Type B pancreatic cell (in vitro differentiated cells): ENCODE results near the gene NEDD4L. TPM values are rescaled to one million over a fixed set of nuclear protein-coding genes. Genes with fewer than 3 reads are reported as not detected.

ENCODE experiments used
- DNase-seq: peaks from one replicate; pipeline ENCODE4 v3.0.0; 2021; ENCODE audit warnings: mixed read lengths; ENCODE audit not compliant: unreplicated experiment; ENCODE audit errors: extremely low spot score
- H3K27ac Mint-ChIP-seq: 2 replicates; pipeline ENCODE4 v1.8.0; 2021; ENCODE audit warnings: mild to moderate bottlenecking, mixed read lengths
- H3K27me3 Mint-ChIP-seq: 2 replicates; pipeline ENCODE4 v1.8.0; 2021; ENCODE audit warnings: mixed read lengths
- H3K36me3 Mint-ChIP-seq: 2 replicates; pipeline ENCODE4 v1.8.0; 2021; ENCODE audit warnings: mixed read lengths
- H3K4me1 Mint-ChIP-seq: one replicate; pipeline ENCODE4 v1.8.0; 2021; ENCODE audit warnings: mixed read lengths; ENCODE audit not compliant: unreplicated experiment
- H3K4me3 Mint-ChIP-seq: 2 replicates; pipeline ENCODE4 v1.8.0; 2021; ENCODE audit warnings: mild to moderate bottlenecking, mixed read lengths
- H3K9me3 Mint-ChIP-seq: 2 replicates; pipeline ENCODE4 v1.8.0; 2021; ENCODE audit warnings: mixed read lengths
- total RNA-seq: library from RNA; stranded (reverse); gene quantifications from 2 replicates; pipeline ENCODE4 v1.2.1, GENCODE V29; 2021; ENCODE audit warnings: low replicate concordance
- TF ChIP-seq, protein P1 (sequence below): fragments of 200-600 bp; sonication (generic); conservative IDR thresholded peaks from 2 replicates; pipeline ENCODE4 v1.5.0; 2021; ENCODE audit warnings: antibody characterized with exemption, mild to moderate bottlenecking

Gene NEDD4L
- total RNA-seq, 1 donor from 2014 or later = 84.7 TPM

- H3K27ac Mint-ChIP-seq = no peak overlapping the region
- no peaks in the 10 kb centered on the region for H3K36me3 Mint-ChIP-seq
- peaks cover 6% of the 10 kb centered on the region for H3K27me3 Mint-ChIP-seq
- no peak for DNase-seq
- no peak overlapping the region for H3K4me3 Mint-ChIP-seq
- TF ChIP-seq, protein P1, sequence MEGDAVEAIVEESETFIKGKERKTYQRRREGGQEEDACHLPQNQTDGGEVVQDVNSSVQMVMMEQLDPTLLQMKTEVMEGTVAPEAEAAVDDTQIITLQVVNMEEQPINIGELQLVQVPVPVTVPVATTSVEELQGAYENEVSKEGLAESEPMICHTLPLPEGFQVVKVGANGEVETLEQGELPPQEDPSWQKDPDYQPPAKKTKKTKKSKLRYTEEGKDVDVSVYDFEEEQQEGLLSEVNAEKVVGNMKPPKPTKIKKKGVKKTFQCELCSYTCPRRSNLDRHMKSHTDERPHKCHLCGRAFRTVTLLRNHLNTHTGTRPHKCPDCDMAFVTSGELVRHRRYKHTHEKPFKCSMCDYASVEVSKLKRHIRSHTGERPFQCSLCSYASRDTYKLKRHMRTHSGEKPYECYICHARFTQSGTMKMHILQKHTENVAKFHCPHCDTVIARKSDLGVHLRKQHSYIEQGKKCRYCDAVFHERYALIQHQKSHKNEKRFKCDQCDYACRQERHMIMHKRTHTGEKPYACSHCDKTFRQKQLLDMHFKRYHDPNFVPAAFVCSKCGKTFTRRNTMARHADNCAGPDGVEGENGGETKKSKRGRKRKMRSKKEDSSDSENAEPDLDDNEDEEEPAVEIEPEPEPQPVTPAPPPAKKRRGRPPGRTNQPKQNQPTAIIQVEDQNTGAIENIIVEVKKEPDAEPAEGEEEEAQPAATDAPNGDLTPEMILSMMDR = no peak
- no peaks in the 10 kb centered on the region for H3K9me3 Mint-ChIP-seq
- H3K4me1 Mint-ChIP-seq = no peaks in the 10 kb centered on the region
These were observed 39.0 kb upstream of the NEDD4L start for GRCh38 chr18:58005011-58005410.

DNA sequence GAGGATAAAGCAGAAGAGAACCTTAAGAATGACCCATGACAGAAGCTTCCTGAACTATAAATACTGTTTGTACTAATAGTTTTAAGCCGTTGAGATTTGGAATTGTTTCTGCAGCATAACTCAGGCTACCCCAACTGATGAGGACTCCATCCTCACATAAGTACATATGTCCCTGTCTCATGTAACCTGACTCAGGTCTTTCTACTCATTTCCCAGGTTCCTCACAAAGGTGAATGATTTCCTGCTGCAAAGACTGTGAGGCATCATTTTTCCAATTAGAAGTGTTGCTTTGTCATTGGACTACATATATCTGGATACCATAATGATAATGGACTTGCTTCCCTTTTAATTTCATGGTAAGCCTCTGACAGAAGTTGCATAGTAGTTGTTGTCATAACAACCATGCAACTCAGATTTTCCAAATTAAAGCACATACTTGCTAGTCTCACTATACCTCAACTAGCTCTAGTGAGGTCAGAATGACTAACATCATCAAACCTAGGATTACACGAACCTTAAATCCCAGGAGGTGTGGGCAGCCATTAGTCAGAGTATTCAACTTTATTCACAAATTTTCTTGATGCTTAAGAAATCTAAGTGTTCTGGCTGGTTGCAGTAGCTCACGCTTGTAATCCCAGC is 38.0 kb upstream of the NEDD4L start:
- H3K27me3 Mint-ChIP-seq = peaks cover 6% of the 10 kb centered on the region
- TF ChIP-seq, protein P1 = no peak
- DNase-seq = no peak
- H3K9me3 Mint-ChIP-seq = no peaks in the 10 kb centered on the region
- no peaks in the 10 kb centered on the region for H3K36me3 Mint-ChIP-seq
- no peaks in the 10 kb centered on the region for H3K4me1 Mint-ChIP-seq
- no peak overlapping the region for H3K4me3 Mint-ChIP-seq
- H3K27ac Mint-ChIP-seq = no peak overlapping the region

- no peak overlapping the region for H3K27ac Mint-ChIP-seq
These were observed 34.9 kb upstream of the NEDD4L start for GRCh38 chr18:58009166-58009565.

DNA sequence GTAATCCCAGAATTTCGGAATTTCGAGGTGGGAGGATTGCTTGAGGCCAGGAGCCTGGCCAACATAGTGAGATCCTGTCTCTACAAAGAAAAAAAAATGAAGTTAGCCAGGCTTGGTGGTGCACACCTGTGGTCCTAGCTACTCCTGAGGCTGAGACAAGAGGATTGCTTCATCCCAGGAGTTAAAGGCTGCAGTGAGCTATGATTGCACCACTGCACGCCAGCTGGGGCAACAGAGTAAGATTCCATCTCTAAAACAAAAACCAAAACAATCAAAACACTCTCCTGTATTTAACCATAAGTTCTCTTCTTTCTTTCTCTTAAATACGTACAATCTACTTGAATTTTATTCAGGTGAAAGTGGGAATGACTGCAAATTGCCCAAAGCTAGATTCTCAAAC is 33.8 kb upstream of the NEDD4L start:
- peaks cover 1% of the 10 kb centered on the region for H3K9me3 Mint-ChIP-seq
- H3K27me3 Mint-ChIP-seq = no peaks in the 10 kb centered on the region
- H3K4me1 Mint-ChIP-seq = peaks cover 8% of the 10 kb centered on the region
- no peak overlapping the region for H3K27ac Mint-ChIP-seq
- TF ChIP-seq, protein P1 = no peak
- DNase-seq = no peak
- H3K36me3 Mint-ChIP-seq = no peaks in the 10 kb centered on the region
- H3K4me3 Mint-ChIP-seq = no peak overlapping the region

More at GRCh38 chr18:58009166-58009565, 34.9 kb upstream of the NEDD4L start:
- DNase-seq = no peak
- TF ChIP-seq, protein P1 = no peak
- H3K9me3 Mint-ChIP-seq = no peaks in the 10 kb centered on the region
- no peaks in the 10 kb centered on the region for H3K36me3 Mint-ChIP-seq
- H3K4me3 Mint-ChIP-seq = no peak overlapping the region
- H3K27me3 Mint-ChIP-seq = no peaks in the 10 kb centered on the region
- H3K4me1 Mint-ChIP-seq = peaks cover 8% of the 10 kb centered on the region

DNA sequence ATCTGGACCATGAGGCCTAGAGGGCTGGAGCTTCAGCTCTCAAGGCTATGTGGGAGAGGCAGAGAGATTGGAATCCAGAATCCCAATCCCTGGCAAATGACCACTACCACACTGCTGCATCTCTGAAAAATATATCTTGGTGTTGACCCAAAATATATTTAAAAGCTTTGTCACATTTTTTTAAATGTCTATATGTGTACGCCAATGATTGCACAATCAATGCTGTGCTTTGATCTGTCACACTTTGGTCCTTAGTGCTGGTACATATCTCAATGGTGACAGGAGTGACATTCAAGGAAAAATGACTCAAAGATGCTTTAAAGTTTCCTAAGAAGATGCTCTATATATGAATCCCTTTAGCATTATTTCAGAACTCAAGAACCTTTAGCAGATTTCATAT is 31.7 kb upstream of the NEDD4L start:
- H3K27ac Mint-ChIP-seq = no peak overlapping the region
- H3K27me3 Mint-ChIP-seq = no peaks in the 10 kb centered on the region
- no peak overlapping the region for H3K4me3 Mint-ChIP-seq
- TF ChIP-seq, protein P1 = no peak
- peaks cover 16% of the 10 kb centered on the region for H3K9me3 Mint-ChIP-seq
- DNase-seq = no peak
- H3K36me3 Mint-ChIP-seq = no peaks in the 10 kb centered on the region
- H3K4me1 Mint-ChIP-seq = peaks cover 8% of the 10 kb centered on the region
